Measurements from ENCODE around the gene LIPE. TPM values are rescaled to one million over a fixed set of nuclear protein-coding genes. Genes with fewer than 3 reads are reported as not detected.

The LIPE gene
- total RNA-seq, 4 donors from 2014 or later: 3.6 to 10.6 (median 5.9) TPM

DNA sequence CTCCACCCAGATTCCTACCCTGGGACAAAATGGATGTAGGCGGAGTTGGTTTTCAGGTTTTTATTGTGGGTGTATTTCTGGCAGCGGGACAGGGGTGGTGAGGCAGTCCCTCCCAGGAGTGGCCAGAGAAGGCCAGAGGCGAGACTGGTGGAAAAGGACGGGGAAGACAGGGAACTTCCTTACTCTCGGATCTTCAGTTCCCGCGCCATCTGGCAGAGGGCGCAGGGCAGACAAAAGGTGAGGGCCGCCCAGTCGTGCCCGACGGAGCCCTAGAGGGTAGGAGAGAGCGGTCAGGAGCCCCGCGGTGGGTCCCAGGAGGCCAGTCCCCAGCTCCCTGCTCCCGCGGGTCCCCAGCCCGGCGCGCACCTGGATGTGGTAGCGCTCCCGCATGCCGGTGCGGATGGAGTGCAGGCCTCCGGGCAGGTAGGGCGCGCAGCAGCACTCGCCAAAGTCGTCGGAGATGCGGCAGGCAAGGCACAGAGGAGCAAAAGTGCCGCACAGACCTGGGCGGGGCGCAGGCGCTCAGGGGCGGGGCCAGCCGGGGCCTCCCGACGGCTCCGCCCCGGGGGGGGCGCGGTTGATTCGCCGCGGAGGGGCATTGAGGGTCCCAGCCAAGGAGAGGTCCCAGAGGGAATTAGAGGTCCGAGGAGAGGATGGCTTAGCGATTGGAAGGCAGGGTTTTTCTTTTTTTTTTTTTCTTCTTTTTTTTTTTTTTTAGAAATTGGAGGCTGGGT lies 40.0 kb downstream of the LIPE start:
- no peaks in the 10 kb centered on the region for H3K9me3 ChIP-seq
- peak overlapping the region in 1 of 4 donors; percentile 12 for H3K27ac ChIP-seq (replicated peaks in 1 of 4)
- H3K4me3 ChIP-seq: peak overlapping the region; percentile 42 to 57 (median 46)
- H3K36me3 ChIP-seq: no peaks in the 10 kb centered on the region
- H3K4me1 ChIP-seq: peaks cover 5 to 10% (median 10%) of the 10 kb centered on the region in 4 donors
- DNase-seq (ENCODE audit: extremely low spot score): no peak
- WGBS: 2% methylated on average over 35 of the region's 48 CpGs
- intact Hi-C loops (cut with DNase I): no loop called here
- H3K27me3 ChIP-seq: peaks cover 0 to 91% (median 24%) of the 10 kb centered on the region in 4 donors
- TF ChIP-seq POLR2AphosphoS5 (IDR thresholded peaks at IDR 0.05): no peak
- no peak for TF ChIP-seq POLR2A (IDR thresholded peaks at IDR 0.05; ENCODE audit: low read depth)
- TF ChIP-seq, protein P1, sequence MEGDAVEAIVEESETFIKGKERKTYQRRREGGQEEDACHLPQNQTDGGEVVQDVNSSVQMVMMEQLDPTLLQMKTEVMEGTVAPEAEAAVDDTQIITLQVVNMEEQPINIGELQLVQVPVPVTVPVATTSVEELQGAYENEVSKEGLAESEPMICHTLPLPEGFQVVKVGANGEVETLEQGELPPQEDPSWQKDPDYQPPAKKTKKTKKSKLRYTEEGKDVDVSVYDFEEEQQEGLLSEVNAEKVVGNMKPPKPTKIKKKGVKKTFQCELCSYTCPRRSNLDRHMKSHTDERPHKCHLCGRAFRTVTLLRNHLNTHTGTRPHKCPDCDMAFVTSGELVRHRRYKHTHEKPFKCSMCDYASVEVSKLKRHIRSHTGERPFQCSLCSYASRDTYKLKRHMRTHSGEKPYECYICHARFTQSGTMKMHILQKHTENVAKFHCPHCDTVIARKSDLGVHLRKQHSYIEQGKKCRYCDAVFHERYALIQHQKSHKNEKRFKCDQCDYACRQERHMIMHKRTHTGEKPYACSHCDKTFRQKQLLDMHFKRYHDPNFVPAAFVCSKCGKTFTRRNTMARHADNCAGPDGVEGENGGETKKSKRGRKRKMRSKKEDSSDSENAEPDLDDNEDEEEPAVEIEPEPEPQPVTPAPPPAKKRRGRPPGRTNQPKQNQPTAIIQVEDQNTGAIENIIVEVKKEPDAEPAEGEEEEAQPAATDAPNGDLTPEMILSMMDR (IDR thresholded peaks at IDR 0.05): peak; percentile 30 to 61 (median 31)

DNA sequence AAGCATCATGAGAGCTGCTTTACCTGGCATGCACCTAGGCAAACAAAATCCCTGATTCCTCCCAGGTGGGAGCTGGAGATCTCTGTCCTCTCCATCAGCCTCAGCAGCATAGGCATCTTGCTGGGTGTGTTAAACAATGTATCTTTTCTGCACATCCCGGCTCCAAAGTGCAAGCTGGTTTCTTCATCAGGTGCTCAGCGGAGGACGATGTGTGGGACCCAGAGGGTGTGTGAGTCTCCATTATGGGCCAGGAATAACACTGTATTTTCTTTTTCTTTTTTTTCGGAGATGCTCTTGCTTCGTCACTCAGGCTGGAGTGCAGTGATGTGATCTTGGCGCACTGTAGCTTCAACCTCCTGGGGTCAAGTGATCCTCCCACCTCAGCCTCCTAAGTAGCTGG lies 47.0 kb downstream of the LIPE start:
- WGBS: 80% methylated on average over 6 of the region's 6 CpGs
- intact Hi-C loops (cut with DNase I): no loop called here
- TF ChIP-seq POLR2AphosphoS5 (IDR thresholded peaks at IDR 0.05) (no peak), EP300 (IDR thresholded peaks at IDR 0.05) (no peak), POLR2A (IDR thresholded peaks at IDR 0.05; ENCODE audit: low read depth) (no peak)
- TF ChIP-seq, protein P1 (IDR thresholded peaks at IDR 0.05): no peak
- Histone ChIP-seq H3K27ac (replicated peaks in 1 of 4) (no peak overlapping the region), H3K27me3 (peaks cover 0 to 34% (median 2%) of the 10 kb centered on the region in 4 donors), H3K4me1 (no peaks in the 10 kb centered on the region), H3K36me3 (peaks cover 0 to 18% (median 16%) of the 10 kb centered on the region in 4 donors), H3K9me3 (no peaks in the 10 kb centered on the region), H3K4me3 (no peak overlapping the region)
- no peak for DNase-seq (ENCODE audit: extremely low spot score)

DNA sequence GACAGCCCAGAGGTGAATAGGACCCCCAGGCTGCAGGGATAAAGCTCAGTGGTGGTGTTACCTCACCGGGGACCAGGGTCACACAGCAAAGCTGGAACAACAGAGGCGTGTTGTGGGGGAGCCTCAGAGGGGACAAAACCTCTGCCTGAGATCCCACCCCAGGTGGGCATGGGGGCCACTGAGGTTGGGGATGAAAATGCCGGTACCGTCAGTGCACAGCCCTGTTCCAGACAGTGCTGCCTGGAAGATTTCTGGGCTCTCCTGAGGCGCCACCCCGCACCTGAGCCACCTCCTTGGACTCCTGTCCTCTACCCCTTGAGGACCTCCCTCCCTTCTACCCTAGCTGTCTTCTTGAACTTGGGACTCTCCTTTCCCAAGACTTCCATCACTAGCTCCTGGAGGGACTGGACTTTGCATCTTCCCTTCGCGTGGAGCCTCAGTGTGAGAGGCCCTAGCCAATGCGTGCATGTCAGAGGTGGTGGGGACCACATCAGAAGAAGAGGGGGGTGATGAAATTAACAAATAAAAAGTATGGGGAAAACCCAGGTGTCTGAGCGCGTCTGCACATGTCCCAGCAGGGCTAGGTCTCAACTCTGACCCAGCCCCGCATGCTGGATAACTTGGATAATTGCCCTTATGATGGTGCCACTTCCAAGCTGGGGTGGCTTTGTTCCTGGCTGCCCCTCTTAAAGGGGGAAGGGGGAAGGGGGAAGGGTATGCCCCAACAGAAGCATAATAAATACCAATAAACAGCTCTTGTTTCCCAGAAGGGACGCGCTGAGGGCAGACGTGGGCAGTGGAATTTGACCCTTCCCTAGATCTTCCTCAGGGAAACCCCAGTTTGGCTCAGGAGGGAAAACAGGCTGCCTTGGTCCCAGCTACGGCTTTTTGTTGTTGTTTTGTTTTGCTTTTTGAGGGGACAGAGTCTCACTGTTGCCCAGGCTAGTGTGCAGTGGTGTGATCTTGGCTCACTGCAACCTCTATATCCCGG lies 48.7 kb downstream of the LIPE start:
- 74% methylated on average over 16 of the region's 17 CpGs for WGBS
- Histone ChIP-seq H3K27me3 (peaks cover 0 to 18% (median 0%) of the 10 kb centered on the region in 4 donors), H3K4me3 (no peak overlapping the region), H3K36me3 (peaks cover 0 to 33% (median 23%) of the 10 kb centered on the region in 4 donors), H3K27ac (replicated peaks in 1 of 4) (no peak overlapping the region), H3K9me3 (no peaks in the 10 kb centered on the region), H3K4me1 (no peaks in the 10 kb centered on the region)
- TF ChIP-seq EP300 (IDR thresholded peaks at IDR 0.05) (no peak), POLR2AphosphoS5 (IDR thresholded peaks at IDR 0.05) (no peak), POLR2A (IDR thresholded peaks at IDR 0.05; ENCODE audit: low read depth) (no peak)
- TF ChIP-seq, protein P1 (IDR thresholded peaks at IDR 0.05): no peak
- intact Hi-C loops (cut with DNase I): no loop called here
- DNase-seq (ENCODE audit: extremely low spot score): no peak

DNA sequence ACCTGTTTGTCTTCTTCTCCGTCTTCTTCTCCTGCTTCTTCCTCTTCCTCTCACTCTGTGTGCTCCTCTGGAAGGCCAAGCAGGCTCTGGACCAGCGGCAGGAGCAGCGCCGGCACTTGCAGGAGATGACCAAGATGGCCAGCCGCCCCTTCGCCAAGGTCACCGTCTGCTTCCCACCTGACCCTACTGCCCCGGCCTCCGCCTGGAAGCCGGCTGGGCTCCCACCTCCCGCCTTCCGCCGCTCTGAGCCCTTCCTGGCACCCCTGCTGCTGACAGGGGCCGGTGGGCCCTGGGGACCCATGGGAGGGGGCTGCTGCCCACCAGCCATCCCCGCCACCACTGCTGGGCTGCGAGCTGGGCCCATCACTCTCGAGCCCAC lies 51.0 kb downstream of the LIPE start:
- Histone ChIP-seq H3K27ac (replicated peaks in 1 of 4) (no peak overlapping the region), H3K4me3 (no peak overlapping the region), H3K9me3 (no peaks in the 10 kb centered on the region), H3K36me3 (peaks cover 5 to 56% (median 31%) of the 10 kb centered on the region in 4 donors), H3K27me3 (no peaks in the 10 kb centered on the region), H3K4me1 (no peaks in the 10 kb centered on the region)
- DNase-seq (ENCODE audit: extremely low spot score): no peak
- TF ChIP-seq, protein P1 (IDR thresholded peaks at IDR 0.05): no peak
- TF ChIP-seq POLR2AphosphoS5 (IDR thresholded peaks at IDR 0.05): no peak
- no peak for TF ChIP-seq EP300 (IDR thresholded peaks at IDR 0.05)
- TF ChIP-seq POLR2A (IDR thresholded peaks at IDR 0.05; ENCODE audit: low read depth): no peak
- intact Hi-C loops (cut with DNase I): no loop called here
- 90% methylated on average over 9 of the region's 17 CpGs for WGBS
